Activated CD4-positive, alpha-beta T cell treated with anti-CD3 and anti-CD28 coated beads, Interleukin-2, amount 50 U/mL, for 48 hours (primary cell): ENCODE measurements around the gene KDR.

Experiments
- DNase-seq, 2 experiments: peaks; one replicate each; pipeline ENCODE4 v3.0.0-alpha.2; 2020

The KDR gene

GRCh38 chr4:55077577-55077976, 47.8 kb downstream of the KDR start:
- DNase-seq = no peak

- no peak for DNase-seq
Measured at GRCh38 chr4:55075823-55076716, 49.3 kb downstream of the KDR start.

GRCh38 chr4:55075376-55075775, 50.0 kb downstream of the KDR start:
- DNase-seq = no peak

GRCh38 chr4:55074386-55074785, 51.0 kb downstream of the KDR start:
- no peak for DNase-seq

DNA sequence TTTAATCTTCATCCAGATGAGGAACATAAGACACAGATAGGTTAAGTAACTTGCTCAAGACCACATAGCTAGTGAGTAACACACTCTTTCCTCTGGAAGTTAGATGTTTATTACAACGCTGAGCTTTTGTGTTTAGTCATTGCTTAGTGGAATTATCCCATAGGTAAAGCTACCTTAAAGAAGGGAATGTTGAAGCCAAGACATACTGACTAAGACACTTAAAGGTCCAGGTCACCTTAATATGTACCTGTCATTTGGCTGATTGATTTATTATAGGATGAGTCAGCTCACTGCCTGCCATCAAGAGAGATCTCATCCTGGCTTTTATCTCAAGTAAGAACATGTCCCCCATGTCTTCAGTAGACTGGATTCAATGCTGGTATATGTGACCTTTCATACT, 53.4 kb downstream of the KDR start:
- no peak for DNase-seq

- DNase-seq = no peak
Measured at GRCh38 chr4:55069248-55069647, 56.1 kb downstream of the KDR start.

DNA sequence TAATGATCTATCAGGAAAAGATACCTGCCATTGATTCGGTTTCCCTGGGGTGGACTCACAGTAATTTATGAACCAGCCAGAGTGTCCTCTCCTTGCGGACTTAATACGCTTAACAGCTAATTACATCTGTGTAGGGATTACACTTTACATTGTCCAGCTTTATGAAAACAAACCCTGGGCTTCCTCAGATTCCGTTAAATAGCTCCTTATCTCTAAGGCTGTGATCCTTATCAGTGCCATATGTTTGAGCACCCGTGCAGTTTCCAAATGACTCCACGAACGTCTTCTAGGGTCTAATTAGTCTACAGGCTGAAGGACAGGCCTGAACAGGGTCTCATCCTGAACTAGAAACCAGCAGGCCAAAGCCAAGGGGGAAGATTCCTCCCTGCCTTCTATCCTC, 56.9 kb downstream of the KDR start:
- no peak for DNase-seq

- no peak for DNase-seq
Measured at GRCh38 chr4:55066018-55066417, 59.4 kb downstream of the KDR start.

GRCh38 chr4:55055529-55055928, 69.9 kb downstream of the KDR start:
- no peak for DNase-seq

DNA sequence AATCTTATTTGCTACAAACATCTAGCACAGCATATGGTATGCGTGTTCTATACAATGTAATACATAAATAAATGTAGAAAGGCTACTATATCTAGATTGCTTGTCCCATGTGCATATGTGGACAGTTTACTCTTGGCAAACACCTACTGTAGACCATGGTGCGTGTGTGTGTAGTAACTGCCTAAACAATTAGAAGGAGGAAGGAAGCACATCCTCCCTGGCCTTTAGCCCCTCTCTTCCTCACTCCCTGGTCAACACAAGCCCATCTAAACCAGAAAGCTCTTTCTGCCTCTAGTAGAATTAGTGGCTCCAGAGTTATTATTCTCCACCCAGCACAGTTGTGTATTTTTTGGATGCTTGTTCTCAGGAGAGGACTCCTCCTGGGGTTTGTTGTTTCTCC, 73.9 kb downstream of the KDR start:
- no peak for DNase-seq

- no peak for DNase-seq
Measured at GRCh38 chr4:55050418-55050950, 74.9 kb downstream of the KDR start.

DNA sequence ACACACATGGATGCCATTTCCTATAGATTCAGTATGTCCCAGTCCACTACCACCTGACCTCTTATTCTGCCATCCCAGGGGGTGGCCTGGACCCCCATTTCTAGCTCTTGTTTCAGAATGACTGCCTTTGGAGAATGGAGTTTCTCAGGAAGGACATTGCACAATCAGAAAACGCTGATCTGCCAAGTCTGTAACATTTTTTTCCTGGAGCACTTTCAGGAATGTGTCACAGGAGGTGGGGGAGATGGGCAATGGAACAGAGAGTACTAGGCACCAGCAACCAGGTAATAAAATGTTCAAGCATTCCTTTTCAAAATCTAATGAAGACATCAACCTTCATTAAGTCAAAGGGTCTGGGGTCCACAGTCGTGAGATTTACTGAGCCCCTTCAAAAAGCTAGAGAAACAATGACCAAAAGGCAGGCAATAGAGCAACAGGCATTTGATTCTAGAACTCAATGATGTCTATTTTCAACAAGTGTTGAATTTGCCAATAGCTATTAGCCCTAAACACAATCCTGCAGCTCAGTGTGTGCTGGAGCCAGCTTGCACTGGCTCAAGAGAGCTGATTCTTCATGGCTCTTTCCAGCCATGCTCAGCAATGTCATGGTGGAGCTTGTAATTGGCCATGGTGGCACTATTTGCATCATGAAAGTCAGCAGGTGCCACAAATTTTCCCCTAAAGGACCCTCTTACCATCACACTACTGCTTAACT, 87.1 kb downstream of the KDR start:
- DNase-seq = no peak

- no peak for DNase-seq
Measured at GRCh38 chr4:55037728-55038127, 87.7 kb downstream of the KDR start.

- no peak for DNase-seq
Measured at GRCh38 chr4:55036405-55036804, 89.0 kb downstream of the KDR start.

- DNase-seq = no peak
Measured at GRCh38 chr4:55035892-55036291, 89.5 kb downstream of the KDR start.

- DNase-seq = no peak
Measured at GRCh38 chr4:55033296-55033695, 92.1 kb downstream of the KDR start.

GRCh38 chr4:55032788-55033187, 92.6 kb downstream of the KDR start:
- DNase-seq = no peak

DNA sequence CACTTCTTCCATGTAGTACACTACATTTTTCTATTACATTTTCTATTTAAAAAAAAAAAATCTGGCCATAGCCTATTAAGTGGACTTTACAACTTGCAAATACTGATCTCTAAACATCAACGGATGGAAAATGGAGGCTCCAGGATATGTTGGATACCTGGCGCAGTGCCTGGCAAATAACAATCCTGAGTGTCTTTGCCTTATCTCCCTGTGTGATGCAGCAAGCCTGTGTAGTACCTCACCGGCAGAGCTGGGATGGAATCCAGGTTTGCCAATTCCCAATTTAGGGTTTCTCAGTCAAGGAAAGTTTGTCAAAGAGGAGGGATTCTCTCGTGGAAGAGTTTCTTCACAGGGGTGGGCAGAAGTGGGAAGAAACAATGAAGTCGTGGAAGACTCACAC, 93.2 kb downstream of the KDR start:
- no peak for DNase-seq

- no peak for DNase-seq
Measured at GRCh38 chr4:55031158-55031557, 94.2 kb downstream of the KDR start.

DNA sequence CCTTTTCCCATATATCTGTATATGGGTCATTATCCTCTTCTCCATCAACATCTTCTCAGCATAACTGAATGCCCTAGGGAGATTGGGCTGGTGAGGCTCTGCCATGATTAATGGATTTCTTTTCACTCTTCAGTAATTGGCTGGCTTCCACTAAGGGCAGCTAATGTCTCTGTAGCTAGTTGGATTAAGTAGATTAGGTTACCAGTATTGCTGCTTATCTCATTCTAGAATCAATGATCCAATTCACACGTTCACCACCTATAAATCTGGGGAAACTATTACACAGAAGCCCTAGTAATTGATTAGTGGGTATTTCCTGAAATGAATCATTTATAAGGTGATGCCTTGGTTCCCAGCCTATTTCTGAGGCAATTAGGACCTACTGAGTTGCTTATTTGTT, 94.8 kb downstream of the KDR start:
- no peak for DNase-seq

- no peak for DNase-seq
Measured at GRCh38 chr4:55029821-55030503, 95.4 kb downstream of the KDR start.

GRCh38 chr4:55029321-55029720, 96.1 kb downstream of the KDR start:
- no peak for DNase-seq
